ENCODE results near the gene MYO9A.

MYO9A gene

GRCh38 chr15:71782422-71783165, 335.4 kb downstream of the MYO9A start:
- no peak overlapping the region for H3K4me3 ChIP-seq (ENCODE audit: low read depth in 1 of 2, low read length in 2 of 2)
- H3K4me1 ChIP-seq (ENCODE audit: control insufficient read depth in 1 of 2, insufficient read depth in 2 of 2, low read length in 2 of 2) = no peaks in the 10 kb centered on the region

DNA sequence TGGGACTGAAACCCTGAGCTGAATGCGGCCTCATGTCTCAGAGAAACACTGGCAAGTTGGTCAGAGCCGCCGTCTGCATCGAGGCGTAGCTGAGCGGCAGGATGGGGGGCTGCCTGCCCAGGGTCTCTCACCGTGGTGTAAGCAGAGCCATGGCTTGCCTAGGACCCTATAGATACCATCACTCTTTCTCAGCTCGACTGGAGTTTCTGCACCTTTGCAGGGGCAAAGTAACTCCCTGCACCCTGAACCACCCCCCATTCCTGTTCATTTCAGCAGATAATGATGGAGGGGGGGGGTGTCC, 336.0 kb downstream of the MYO9A start:
- Histone ChIP-seq H3K4me1 (ENCODE audit: control insufficient read depth in 1 of 2, insufficient read depth in 2 of 2, low read length in 2 of 2) (no peaks in the 10 kb centered on the region), H3K4me3 (ENCODE audit: low read depth in 1 of 2, low read length in 2 of 2) (no peak overlapping the region), H3K27ac (ENCODE audit: low read depth, low read length) (no peak overlapping the region), H3K36me3 (ENCODE audit: control insufficient read depth in 1 of 2, insufficient read depth in 2 of 2, low read length in 2 of 2) (no peaks in the 10 kb centered on the region), H3K9ac (ENCODE audit: low read depth in 1 of 2, low read length in 2 of 2) (no peak overlapping the region), H3K27me3 (ENCODE audit: control insufficient read depth in 1 of 2, insufficient read depth in 2 of 2, low read length in 2 of 2) (no peaks in the 10 kb centered on the region), H3K9me3 (ENCODE audit: control insufficient read depth in 1 of 2, low read length in 2 of 2) (no peaks in the 10 kb centered on the region)

More at GRCh38 chr15:71782422-71783165, 335.4 kb downstream of the MYO9A start:
- Histone ChIP-seq H3K27ac (ENCODE audit: low read depth, low read length) (no peak overlapping the region), H3K27me3 (ENCODE audit: control insufficient read depth in 1 of 2, insufficient read depth in 2 of 2, low read length in 2 of 2) (no peaks in the 10 kb centered on the region), H3K9ac (ENCODE audit: low read depth in 1 of 2, low read length in 2 of 2) (no peak overlapping the region), H3K36me3 (ENCODE audit: control insufficient read depth in 1 of 2, insufficient read depth in 2 of 2, low read length in 2 of 2) (no peaks in the 10 kb centered on the region), H3K9me3 (ENCODE audit: control insufficient read depth in 1 of 2, low read length in 2 of 2) (no peaks in the 10 kb centered on the region)

- Histone ChIP-seq H3K4me1 (ENCODE audit: control insufficient read depth in 1 of 2, insufficient read depth in 2 of 2, low read length in 2 of 2) (no peaks in the 10 kb centered on the region), H3K27me3 (ENCODE audit: control insufficient read depth in 1 of 2, insufficient read depth in 2 of 2, low read length in 2 of 2) (no peaks in the 10 kb centered on the region), H3K9ac (ENCODE audit: low read depth in 1 of 2, low read length in 2 of 2) (no peak overlapping the region), H3K27ac (ENCODE audit: low read depth, low read length) (no peak overlapping the region), H3K36me3 (ENCODE audit: control insufficient read depth in 1 of 2, insufficient read depth in 2 of 2, low read length in 2 of 2) (no peaks in the 10 kb centered on the region), H3K9me3 (ENCODE audit: control insufficient read depth in 1 of 2, low read length in 2 of 2) (no peaks in the 10 kb centered on the region), H3K4me3 (ENCODE audit: low read depth in 1 of 2, low read length in 2 of 2) (no peak overlapping the region)
These were observed 336.6 kb downstream of the MYO9A start for GRCh38 chr15:71781179-71781964.

DNA sequence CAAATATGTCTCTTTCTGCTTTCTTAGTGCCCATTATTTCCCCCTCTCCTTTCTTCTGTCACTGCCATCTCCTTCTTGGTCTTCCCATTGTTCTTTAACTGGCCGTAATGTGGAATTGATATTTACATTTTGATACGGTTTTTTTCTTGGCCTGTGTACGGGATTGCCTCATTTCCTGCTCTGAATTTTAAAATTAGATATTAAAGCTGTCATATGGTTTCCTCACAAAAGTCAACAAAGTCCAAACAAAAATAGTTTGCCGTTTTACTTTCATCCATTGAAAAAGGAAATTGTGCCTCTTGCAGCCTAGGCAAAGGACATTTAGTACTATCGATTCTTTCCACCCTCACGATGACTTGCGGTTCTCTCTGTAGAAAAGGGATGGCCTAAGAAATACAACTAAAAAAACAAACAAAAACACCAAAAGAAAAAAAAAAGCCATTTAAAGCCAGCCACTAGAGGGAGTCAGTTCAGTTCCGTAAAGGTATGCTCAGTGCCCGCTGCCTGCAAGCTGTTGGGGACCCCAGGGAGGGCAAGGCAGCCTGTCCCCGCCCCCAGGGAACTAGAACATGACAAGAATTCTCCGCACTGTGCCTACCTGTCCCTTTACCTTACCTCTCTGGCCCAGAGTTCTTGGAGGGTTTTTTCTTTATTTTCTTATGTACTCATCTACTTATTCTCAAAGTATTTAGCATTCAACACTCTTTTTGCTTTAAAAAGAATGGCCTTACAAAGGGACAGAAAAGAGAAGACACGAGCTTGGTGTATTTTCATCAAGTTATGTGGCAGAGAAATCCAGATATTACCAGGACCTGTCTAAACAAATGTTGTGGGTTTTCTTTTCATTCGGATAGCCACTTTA, 337.6 kb downstream of the MYO9A start:
- Histone ChIP-seq H3K4me1 (ENCODE audit: control insufficient read depth in 1 of 2, insufficient read depth in 2 of 2, low read length in 2 of 2) (no peaks in the 10 kb centered on the region), H3K9me3 (ENCODE audit: control insufficient read depth in 1 of 2, low read length in 2 of 2) (no peaks in the 10 kb centered on the region), H3K27me3 (ENCODE audit: control insufficient read depth in 1 of 2, insufficient read depth in 2 of 2, low read length in 2 of 2) (no peaks in the 10 kb centered on the region), H3K36me3 (ENCODE audit: control insufficient read depth in 1 of 2, insufficient read depth in 2 of 2, low read length in 2 of 2) (no peaks in the 10 kb centered on the region), H3K4me3 (ENCODE audit: low read depth in 1 of 2, low read length in 2 of 2) (no peak overlapping the region), H3K9ac (ENCODE audit: low read depth in 1 of 2, low read length in 2 of 2) (no peak overlapping the region), H3K27ac (ENCODE audit: low read depth, low read length) (no peak overlapping the region)

DNA sequence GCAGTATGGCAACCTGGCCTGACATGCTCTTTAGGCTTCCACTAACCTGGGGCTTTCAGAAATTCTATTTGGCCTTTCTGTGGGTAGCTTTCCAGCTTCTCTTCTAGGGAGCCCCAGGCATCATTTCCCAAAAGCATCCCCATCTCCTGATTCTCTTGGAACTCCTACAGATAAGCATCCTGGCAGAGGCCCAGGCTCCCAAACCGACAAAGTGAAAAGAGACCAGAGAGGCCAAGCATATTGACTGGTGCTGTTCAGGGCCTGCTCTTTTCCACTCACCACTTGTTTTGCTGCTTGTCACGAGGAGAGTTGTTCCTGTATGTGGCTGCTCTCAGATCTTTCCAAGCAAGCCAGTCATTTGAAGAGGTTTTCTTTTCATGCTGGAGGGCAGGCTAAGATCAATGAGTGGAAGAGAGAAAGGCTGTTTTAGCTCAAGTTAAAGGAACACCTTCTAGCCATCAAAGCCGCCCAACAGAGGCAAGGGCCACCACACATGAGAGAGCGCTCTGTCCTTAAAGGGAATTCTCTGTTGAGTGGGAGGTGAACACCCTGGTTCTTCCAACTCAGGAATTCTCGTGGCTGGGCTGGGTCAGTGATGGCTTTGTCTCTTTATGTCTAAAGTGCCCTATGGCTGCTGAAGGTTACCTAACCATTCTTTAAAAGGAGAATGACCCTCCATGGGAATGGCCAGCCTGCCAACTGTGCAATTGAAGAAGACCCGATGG, 338.7 kb downstream of the MYO9A start:
- no peaks in the 10 kb centered on the region for H3K36me3 ChIP-seq (ENCODE audit: control insufficient read depth in 1 of 2, insufficient read depth in 2 of 2, low read length in 2 of 2)
- no peaks in the 10 kb centered on the region for H3K4me1 ChIP-seq (ENCODE audit: control insufficient read depth in 1 of 2, insufficient read depth in 2 of 2, low read length in 2 of 2)
- H3K4me3 ChIP-seq (ENCODE audit: low read depth in 1 of 2, low read length in 2 of 2) = no peak overlapping the region
- no peak overlapping the region for H3K9ac ChIP-seq (ENCODE audit: low read depth in 1 of 2, low read length in 2 of 2)
- no peak overlapping the region for H3K27ac ChIP-seq (ENCODE audit: low read depth, low read length)
- no peaks in the 10 kb centered on the region for H3K27me3 ChIP-seq (ENCODE audit: control insufficient read depth in 1 of 2, insufficient read depth in 2 of 2, low read length in 2 of 2)
- H3K9me3 ChIP-seq (ENCODE audit: control insufficient read depth in 1 of 2, low read length in 2 of 2) = no peaks in the 10 kb centered on the region

- Histone ChIP-seq H3K27ac (ENCODE audit: low read depth, low read length) (no peak overlapping the region), H3K27me3 (ENCODE audit: control insufficient read depth in 1 of 2, insufficient read depth in 2 of 2, low read length in 2 of 2) (no peaks in the 10 kb centered on the region), H3K36me3 (ENCODE audit: control insufficient read depth in 1 of 2, insufficient read depth in 2 of 2, low read length in 2 of 2) (no peaks in the 10 kb centered on the region), H3K9ac (ENCODE audit: low read depth in 1 of 2, low read length in 2 of 2) (no peak overlapping the region), H3K9me3 (ENCODE audit: control insufficient read depth in 1 of 2, low read length in 2 of 2) (no peaks in the 10 kb centered on the region), H3K4me1 (ENCODE audit: control insufficient read depth in 1 of 2, insufficient read depth in 2 of 2, low read length in 2 of 2) (no peaks in the 10 kb centered on the region), H3K4me3 (ENCODE audit: low read depth in 1 of 2, low read length in 2 of 2) (no peak overlapping the region)
These were observed 340.6 kb downstream of the MYO9A start for GRCh38 chr15:71777216-71777943.

GRCh38 chr15:71776304-71776703, 341.6 kb downstream of the MYO9A start:
- H3K4me3 ChIP-seq (ENCODE audit: low read depth in 1 of 2, low read length in 2 of 2) = no peak overlapping the region

DNA sequence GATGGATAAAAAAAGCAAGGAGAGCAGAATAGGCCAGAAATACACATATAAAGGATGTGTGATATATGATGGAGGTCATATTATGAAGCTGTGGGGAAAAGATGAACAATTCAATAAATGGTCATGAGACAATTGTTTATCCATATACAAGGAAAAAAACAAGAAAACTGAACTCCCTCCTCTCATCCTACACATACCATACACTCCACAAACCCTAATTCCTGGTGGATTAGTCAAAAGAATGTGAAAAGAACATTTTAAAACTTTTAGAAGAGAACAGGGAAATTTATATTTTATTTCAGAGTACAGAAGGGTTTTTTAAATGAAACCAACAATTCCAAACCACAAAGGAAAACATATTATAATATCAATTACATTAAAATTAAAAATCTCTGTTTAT, 342.1 kb downstream of the MYO9A start:
- Histone ChIP-seq H3K36me3 (ENCODE audit: control insufficient read depth in 1 of 2, insufficient read depth in 2 of 2, low read length in 2 of 2) (peaks cover 0 to 3% of the 10 kb centered on the region in 2 donors), H3K9ac (ENCODE audit: low read depth in 1 of 2, low read length in 2 of 2) (no peak overlapping the region), H3K4me3 (ENCODE audit: low read depth in 1 of 2, low read length in 2 of 2) (no peak overlapping the region), H3K27ac (ENCODE audit: low read depth, low read length) (no peak overlapping the region), H3K4me1 (ENCODE audit: control insufficient read depth in 1 of 2, insufficient read depth in 2 of 2, low read length in 2 of 2) (no peaks in the 10 kb centered on the region), H3K27me3 (ENCODE audit: control insufficient read depth in 1 of 2, insufficient read depth in 2 of 2, low read length in 2 of 2) (no peaks in the 10 kb centered on the region), H3K9me3 (ENCODE audit: control insufficient read depth in 1 of 2, low read length in 2 of 2) (no peaks in the 10 kb centered on the region)

More at GRCh38 chr15:71776304-71776703, 341.6 kb downstream of the MYO9A start:
- H3K9me3 ChIP-seq (ENCODE audit: control insufficient read depth in 1 of 2, low read length in 2 of 2) = no peaks in the 10 kb centered on the region
- no peaks in the 10 kb centered on the region for H3K4me1 ChIP-seq (ENCODE audit: control insufficient read depth in 1 of 2, insufficient read depth in 2 of 2, low read length in 2 of 2)
- H3K27ac ChIP-seq (ENCODE audit: low read depth, low read length) = no peak overlapping the region
- no peak overlapping the region for H3K9ac ChIP-seq (ENCODE audit: low read depth in 1 of 2, low read length in 2 of 2)
- no peaks in the 10 kb centered on the region for H3K27me3 ChIP-seq (ENCODE audit: control insufficient read depth in 1 of 2, insufficient read depth in 2 of 2, low read length in 2 of 2)
- H3K36me3 ChIP-seq (ENCODE audit: control insufficient read depth in 1 of 2, insufficient read depth in 2 of 2, low read length in 2 of 2) = peaks cover 0 to 3% of the 10 kb centered on the region in 2 donors

- Histone ChIP-seq H3K9me3 (ENCODE audit: control insufficient read depth in 1 of 2, low read length in 2 of 2) (no peaks in the 10 kb centered on the region), H3K36me3 (ENCODE audit: control insufficient read depth in 1 of 2, insufficient read depth in 2 of 2, low read length in 2 of 2) (peaks cover 0 to 3% of the 10 kb centered on the region in 2 donors), H3K9ac (ENCODE audit: low read depth in 1 of 2, low read length in 2 of 2) (no peak overlapping the region), H3K4me1 (ENCODE audit: control insufficient read depth in 1 of 2, insufficient read depth in 2 of 2, low read length in 2 of 2) (no peaks in the 10 kb centered on the region), H3K27ac (ENCODE audit: low read depth, low read length) (no peak overlapping the region), H3K4me3 (ENCODE audit: low read depth in 1 of 2, low read length in 2 of 2) (no peak overlapping the region), H3K27me3 (ENCODE audit: control insufficient read depth in 1 of 2, insufficient read depth in 2 of 2, low read length in 2 of 2) (no peaks in the 10 kb centered on the region)
These were observed 344.6 kb downstream of the MYO9A start for GRCh38 chr15:71773206-71773859.

Data from duodenal mucosa (tissue), 2 donors.